GM20000 (cell line): ENCODE measurements around the gene TOX2.

ENCODE experiments used
- DNase-seq: peaks from one replicate; pipeline ENCODE4 v3.0.0; 2012; ENCODE audit warnings: low spot score
- CTCF ChIP-seq: IDR thresholded peaks from 2 replicates; pipeline ENCODE4 v1.5.1; 2012; ENCODE audit warnings: mild to moderate bottlenecking, control low read depth; ENCODE audit errors: extremely low read depth, missing control alignments

The TOX2 gene

GRCh38 chr20:44034965-44035635 is 120.4 kb downstream of the TOX2 start:
- TF ChIP-seq CTCF = no peak
- no peak for DNase-seq

- no peak for TF ChIP-seq CTCF
- DNase-seq = no peak
These were observed 121.3 kb downstream of the TOX2 start for GRCh38 chr20:44035924-44036323.

- no peak for DNase-seq
- TF ChIP-seq CTCF = no peak
These were observed 121.8 kb downstream of the TOX2 start for GRCh38 chr20:44036441-44036840.

GRCh38 chr20:44038681-44039123 is 124.0 kb downstream of the TOX2 start:
- no peak for DNase-seq
- TF ChIP-seq CTCF = no peak

GRCh38 chr20:44039147-44039546 is 124.5 kb downstream of the TOX2 start:
- DNase-seq = no peak
- TF ChIP-seq CTCF = no peak

- TF ChIP-seq CTCF = no peak
- DNase-seq = no peak
These were observed 125.1 kb downstream of the TOX2 start for GRCh38 chr20:44039741-44040140.

- TF ChIP-seq CTCF = no peak
- no peak for DNase-seq
These were observed 125.7 kb downstream of the TOX2 start for GRCh38 chr20:44040202-44040915.
